Left ventricle myocardium inferior (tissue), 1 donor: ENCODE results near the gene MVB12A. TPM values are rescaled to one million over a fixed set of nuclear protein-coding genes. Genes with fewer than 3 reads are reported as not detected.

Source experiments
- DNase-seq: peaks from one replicate; pipeline ENCODE4 v3.0.0-alpha.2; 2020
- H3K27ac ChIP-seq: fragments of 200-600 bp; replicated peaks from 2 replicates; pipeline ENCODE4 v1.8.0; 2021
- H3K27me3 ChIP-seq: fragments of 200-600 bp; 2 replicates; pipeline ENCODE4 v1.8.0; 2021; ENCODE audit warnings: low read depth
- H3K36me3 ChIP-seq: fragments of 200-600 bp; 2 replicates; pipeline ENCODE4 v1.8.0; 2021
- H3K4me1 ChIP-seq: fragments of 200-600 bp; 2 replicates; pipeline ENCODE4 v1.8.0; 2021
- H3K4me3 ChIP-seq: fragments of 200-600 bp; 2 replicates; pipeline ENCODE4 v1.8.0; 2021; ENCODE audit warnings: mild to moderate bottlenecking, moderate library complexity
- H3K9me3 ChIP-seq: fragments of 200-600 bp; replicated peaks from 2 replicates; pipeline ENCODE4 v1.8.0; 2021
- intact Hi-C: fragments of 100-400 bp; cut with micrococcal nuclease; formaldehyde crosslinking; loops from one replicate; pipeline ENCODE4 v1.11.0; 2022
- total RNA-seq: library from RNA; stranded (reverse); fragmentation: NEBNext Ultra II Directional; extraction: Animal tissue kit (Norgen Biotek cat#: 25700); gene quantifications from one replicate; pipeline ENCODE4 v1.2.1, GENCODE V29; 2021
- TF ChIP-seq, protein P1 (sequence below): fragments of 200-600 bp; IDR thresholded peaks from 2 replicates; pipeline ENCODE4 v1.8.0; 2021; ENCODE audit warnings: antibody characterized with exemption, mild to moderate bottlenecking, borderline replicate concordance
- donor health status: DM: no; HTN: yes; CAD: no; lungs with severe emphysema.

The MVB12A gene
- total RNA-seq, 1 donor from 2014 or later: 19.6 TPM

DNA sequence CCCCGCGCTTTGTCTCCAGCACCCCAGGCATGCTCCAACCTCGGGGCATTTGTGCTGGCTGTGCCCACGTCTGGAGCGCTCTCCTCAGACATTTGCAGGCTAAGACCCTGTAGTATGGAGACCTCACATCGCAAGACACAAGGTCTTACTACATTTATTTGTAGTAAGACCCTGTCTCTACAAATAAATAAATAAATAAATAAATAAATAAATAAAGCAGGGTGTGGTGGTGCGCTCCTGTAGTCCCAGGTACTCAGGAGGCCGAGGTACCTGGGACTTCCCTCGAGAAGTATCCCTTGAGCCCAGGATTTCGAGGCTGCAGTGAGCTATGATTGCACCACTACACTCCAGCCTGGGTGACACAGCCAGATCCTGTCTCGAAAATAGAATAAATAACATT lies 36.3 kb downstream of the MVB12A start:
- Histone ChIP-seq H3K9me3 (no peaks in the 10 kb centered on the region), H3K27me3 (peaks cover 98% of the 10 kb centered on the region), H3K36me3 (no peaks in the 10 kb centered on the region), H3K27ac (no peak overlapping the region), H3K4me3 (no peak overlapping the region), H3K4me1 (peaks cover 6% of the 10 kb centered on the region)
- TF ChIP-seq, protein P1, sequence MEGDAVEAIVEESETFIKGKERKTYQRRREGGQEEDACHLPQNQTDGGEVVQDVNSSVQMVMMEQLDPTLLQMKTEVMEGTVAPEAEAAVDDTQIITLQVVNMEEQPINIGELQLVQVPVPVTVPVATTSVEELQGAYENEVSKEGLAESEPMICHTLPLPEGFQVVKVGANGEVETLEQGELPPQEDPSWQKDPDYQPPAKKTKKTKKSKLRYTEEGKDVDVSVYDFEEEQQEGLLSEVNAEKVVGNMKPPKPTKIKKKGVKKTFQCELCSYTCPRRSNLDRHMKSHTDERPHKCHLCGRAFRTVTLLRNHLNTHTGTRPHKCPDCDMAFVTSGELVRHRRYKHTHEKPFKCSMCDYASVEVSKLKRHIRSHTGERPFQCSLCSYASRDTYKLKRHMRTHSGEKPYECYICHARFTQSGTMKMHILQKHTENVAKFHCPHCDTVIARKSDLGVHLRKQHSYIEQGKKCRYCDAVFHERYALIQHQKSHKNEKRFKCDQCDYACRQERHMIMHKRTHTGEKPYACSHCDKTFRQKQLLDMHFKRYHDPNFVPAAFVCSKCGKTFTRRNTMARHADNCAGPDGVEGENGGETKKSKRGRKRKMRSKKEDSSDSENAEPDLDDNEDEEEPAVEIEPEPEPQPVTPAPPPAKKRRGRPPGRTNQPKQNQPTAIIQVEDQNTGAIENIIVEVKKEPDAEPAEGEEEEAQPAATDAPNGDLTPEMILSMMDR: no peak
- intact Hi-C loops: no loop called here
- no peak for DNase-seq

DNA sequence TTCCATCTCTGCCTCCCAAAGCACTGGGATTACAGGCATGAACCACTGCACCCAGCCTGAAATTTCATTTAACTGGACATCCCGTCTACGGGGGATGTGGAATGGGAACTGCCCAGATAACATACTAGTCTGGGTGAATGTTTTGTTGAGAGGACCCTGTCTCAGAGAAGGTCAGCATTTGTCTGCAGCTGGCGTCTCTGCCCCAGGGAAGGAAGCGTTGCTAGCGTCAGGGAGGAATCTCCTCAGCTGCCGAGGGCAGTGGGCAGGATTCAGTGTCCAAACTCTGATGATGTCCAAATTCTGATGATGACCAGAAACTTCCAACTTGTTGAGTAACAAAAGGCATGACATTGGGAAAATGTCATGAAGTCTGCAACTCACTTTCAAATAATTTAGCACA lies 37.8 kb downstream of the MVB12A start:
- no peak for DNase-seq
- H3K4me3 ChIP-seq: no peak overlapping the region
- H3K27me3 ChIP-seq: peaks cover 95% of the 10 kb centered on the region
- TF ChIP-seq, protein P1: no peak
- H3K36me3 ChIP-seq: no peaks in the 10 kb centered on the region
- intact Hi-C loops: no loop called here
- peaks cover 6% of the 10 kb centered on the region for H3K4me1 ChIP-seq
- H3K27ac ChIP-seq: no peak overlapping the region
- H3K9me3 ChIP-seq: no peaks in the 10 kb centered on the region

DNA sequence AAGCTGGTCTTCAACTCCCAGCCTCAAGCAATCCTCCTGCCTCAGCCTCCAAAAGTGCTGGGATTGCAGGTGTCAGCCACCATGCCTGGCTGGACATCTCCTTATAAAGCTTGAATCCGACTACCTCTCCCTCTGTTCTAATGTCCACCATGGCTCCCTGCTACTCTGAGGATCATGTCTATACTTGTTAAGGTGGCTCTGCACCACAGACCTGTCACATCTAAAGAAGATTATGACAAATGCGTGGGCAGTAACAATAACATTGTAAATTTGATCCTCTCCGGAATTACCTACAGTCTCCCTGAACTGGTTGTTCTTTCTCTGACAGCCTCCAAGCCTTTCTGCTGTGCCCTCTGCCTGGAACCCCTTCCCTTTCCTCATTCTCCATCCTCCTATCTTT lies 39.1 kb downstream of the MVB12A start:
- H3K9me3 ChIP-seq: no peaks in the 10 kb centered on the region
- intact Hi-C loops: no loop called here
- no peak overlapping the region for H3K4me3 ChIP-seq
- peaks cover 83% of the 10 kb centered on the region for H3K27me3 ChIP-seq
- no peak for DNase-seq
- H3K4me1 ChIP-seq: peaks cover 6% of the 10 kb centered on the region
- H3K36me3 ChIP-seq: no peaks in the 10 kb centered on the region
- TF ChIP-seq, protein P1: no peak
- no peak overlapping the region for H3K27ac ChIP-seq

DNA sequence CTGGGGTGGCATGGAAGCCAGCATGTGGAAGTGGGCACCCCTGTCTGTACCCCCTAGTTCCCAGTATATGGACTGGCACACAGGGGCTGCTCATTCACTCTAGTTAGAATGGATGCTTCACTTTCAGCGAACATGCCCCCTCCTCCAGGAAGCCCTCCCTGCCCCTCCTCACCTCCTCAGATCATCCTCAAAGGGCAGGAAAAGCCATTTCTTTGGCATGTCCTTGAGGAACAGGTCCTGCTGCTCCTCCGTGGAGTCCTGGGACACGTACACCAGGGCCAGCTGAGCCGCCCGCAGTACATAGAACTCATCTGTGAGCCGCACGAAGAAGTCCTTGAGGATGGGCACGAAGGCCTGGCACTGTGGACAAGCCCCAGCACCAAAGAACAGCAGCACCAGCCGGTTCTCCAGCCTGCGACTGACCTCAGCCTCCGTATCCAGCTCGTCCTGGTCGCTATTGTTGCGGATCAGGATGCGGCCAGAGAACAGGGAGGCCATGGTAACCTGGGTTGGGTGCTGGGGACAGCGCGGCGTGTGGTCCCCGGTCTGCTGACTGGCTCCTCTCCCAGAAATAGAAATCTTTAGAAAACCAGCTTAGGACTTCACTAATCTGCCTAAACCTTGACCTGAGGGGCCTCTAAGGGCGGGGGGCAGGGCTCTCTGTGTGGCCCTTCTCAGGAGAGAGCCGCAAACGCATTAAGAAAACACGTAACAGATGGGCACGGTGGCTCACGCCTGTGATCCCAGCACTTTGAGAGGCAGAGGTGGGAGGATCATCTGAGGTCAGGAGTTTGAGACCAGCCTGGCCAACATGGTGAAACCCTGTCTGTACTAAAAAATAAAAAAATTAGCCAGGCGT lies 40.8 kb downstream of the MVB12A start, which contains the start of gene NXNL1:
NXNL1 (minus strand) TSS at position 555 of the 859 bp plus-strand sequence; CDS start at position 498, 57 bp downstream.
- Histone ChIP-seq H3K36me3 (no peaks in the 10 kb centered on the region), H3K27ac (no peak within 1 kb of the TSS), H3K27me3 (peaks cover 67% of the 10 kb centered on the region), H3K4me3 (no peak within 1 kb of the TSS), H3K9me3 (no peaks in the 10 kb centered on the region), H3K4me1 (peaks cover 4% of the 10 kb centered on the region)
- no peak for DNase-seq
- TF ChIP-seq, protein P1: no peak
- intact Hi-C loops: no loop called here

DNA sequence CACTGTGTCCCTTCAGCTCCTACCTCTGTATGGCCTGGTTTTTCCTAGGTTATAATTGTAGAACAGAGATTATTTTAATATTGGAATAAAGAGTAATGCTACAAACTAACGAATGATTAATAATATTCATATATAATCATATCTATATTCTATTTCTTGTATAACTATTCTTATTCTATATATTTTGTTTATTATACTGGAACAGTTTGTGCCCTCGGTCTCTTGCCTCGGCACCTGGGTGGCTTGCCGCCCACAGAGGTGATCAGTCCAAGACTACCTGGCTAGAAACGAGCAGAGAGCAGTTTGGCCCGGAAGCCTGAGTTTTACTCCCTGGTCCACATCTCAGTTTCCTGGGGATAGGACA lies 46.6 kb downstream of the MVB12A start:
- Histone ChIP-seq H3K9me3 (no peaks in the 10 kb centered on the region), H3K4me1 (peaks cover 43% of the 10 kb centered on the region), H3K36me3 (no peaks in the 10 kb centered on the region), H3K4me3 (no peak overlapping the region), H3K27me3 (peaks cover 8% of the 10 kb centered on the region), H3K27ac (peak overlapping the region; percentile 97)
- no peak for DNase-seq
- intact Hi-C loops: no loop called here
- TF ChIP-seq, protein P1: no peak
